ENCODE results near the gene PRR15L. TPM values are rescaled to one million over a fixed set of nuclear protein-coding genes. Genes with fewer than 3 reads are reported as not detected.

Gene PRR15L
- total and polyA plus RNA-seq, 2 of the 8 experiments (the other 6 are each of a cell fraction or from before 2014, with no cell fraction given), result 0.26 to 1.1 TPM

- FAIRE-seq (no peak), DNase-seq (ENCODE audit: low read depth in 1 of 2, low spot score in 2 of 2) (no peak)
- Histone ChIP-seq H3K9ac (replicated peaks in 1 of 4; ENCODE audit: extremely low read depth in 1 of 4, low read depth in 3 of 4, low read length in 3 of 4) (no peak overlapping the region), H3K14ac (ENCODE audit: insufficient read length) (no peak overlapping the region), H2AFZ (ENCODE audit: low read length) (no peak overlapping the region), H3K9me3 (ENCODE audit: insufficient read depth in 2 of 2, low read depth in 1 of 2, low read length in 1 of 2) (no peaks in the 10 kb centered on the region), H2AK5ac (ENCODE audit: low read depth, low read length) (no peak overlapping the region; the same call in 1 of the 2 replicates), H4K5ac (ENCODE audit: insufficient read length, low read depth, low read length) (no peak overlapping the region), H2BK5ac (ENCODE audit: low read depth, low read length) (peak overlapping the region; percentile 19; the same call in 1 of the 2 replicates), H4K8ac (ENCODE audit: extremely low read depth, insufficient read depth, low read length) (0 out of 2 replicates have a peak overlapping the region, but pooled peaks have one; percentile 9), H3K23me2 (ENCODE audit: low read depth, low read length) (no peaks in the 10 kb centered on the region), H4K91ac (replicated peaks; ENCODE audit: insufficient read length, low read length) (peak overlapping the region; percentile 54), H3K79me1 (ENCODE audit: low read depth, low read length) (no peaks in the 10 kb centered on the region), H2BK15ac (ENCODE audit: low read length) (peak overlapping the region; percentile 83; the same call in 1 of the 2 replicates), H3K27ac (ENCODE audit: low read depth, low read length) (no peak overlapping the region), H3K18ac (ENCODE audit: extremely low read depth, low read length) (peak overlapping the region; percentile 81), H2BK12ac (ENCODE audit: low read depth, low read length) (peak overlapping the region; percentile 85; the same call in 1 of the 2 replicates), H3K4me1 (replicated peaks in 1 of 4; ENCODE audit: control insufficient read depth in 3 of 4, insufficient read depth in 4 of 4, low read length in 3 of 4) (peaks cover 14 to 31% (median 23%) of the 10 kb centered on the region in 4 experiments), H2BK120ac (replicated peaks; ENCODE audit: low read depth, low read length) (peak overlapping the region; percentile 52), H3K4me3 (ENCODE audit: extremely low read depth in 1 of 4, insufficient read depth in 2 of 4, low read depth in 3 of 4, low read length in 4 of 4) (no peak overlapping the region), H3K23ac (ENCODE audit: insufficient read length) (no peak overlapping the region), H3K56ac (replicated peaks; ENCODE audit: insufficient read length, low read depth, low read length) (no peak overlapping the region), H3K79me2 (ENCODE audit: control insufficient read depth in 1 of 2, insufficient read depth in 2 of 2, low read length in 2 of 2) (no peaks in the 10 kb centered on the region), H3K27me3 (replicated peaks in 1 of 4; ENCODE audit: control insufficient read depth in 3 of 4, extremely low read depth in 1 of 4, insufficient read depth in 3 of 4, low read length in 3 of 4) (no peaks in the 10 kb centered on the region), H3K4me2 (ENCODE audit: insufficient read depth in 1 of 2, low read depth in 2 of 2, low read length in 2 of 2) (no peak overlapping the region), H3K36me3 (ENCODE audit: control insufficient read depth in 2 of 4, insufficient read depth in 4 of 4, low read length in 3 of 4) (no peaks in the 10 kb centered on the region), H3K4ac (replicated peaks; ENCODE audit: insufficient read length, low read depth, low read length) (no peak overlapping the region), H2BK20ac (ENCODE audit: low read length) (peak overlapping the region; percentile 66; the same call in 1 of the 2 replicates), H4K20me1 (replicated peaks in 1 of 2; ENCODE audit: control insufficient read depth in 1 of 2, insufficient read depth in 2 of 2, low read length in 2 of 2) (no peaks in the 10 kb centered on the region)
- WGBS, 2 experiments (ENCODE audit: extremely low coverage in 1 of 2, insufficient coverage in 1 of 2, insufficient read length in 1 of 2, insufficient replicate concordance in 2 of 2, low coverage in 1 of 2, low lambda C conversion rate in 2 of 2, missing lambda C conversion rate in 1 of 2), result 87% methylated on average over 4 of the region's 4 CpGs; no CpG with 5 or more reads in 1 of the 2 experiments
- CTCF ChIA-PET (ENCODE audit: partially characterized antibody), result interaction anchor here (0.6 to 16.0 kb wide), 9 partner anchors 8 to 275 kb away, joined by 3 to 288 read pairs (median 4); no protein-coding TSS in a partner anchor
- POLR2A ChIA-PET (ENCODE audit: partially characterized antibody), result interaction anchor here (0.9 to 3.1 kb wide), 11 partner anchors 8 to 61 kb away, joined by 3 to 12 read pairs (median 5); partner anchors contain the start of gene CDK5RAP3
- TF ChIP-seq NANOG (IDR thresholded peaks at IDR 0.05; ENCODE audit: insufficient read depth, low read depth, low read length, poor library complexity, severe bottlenecking) (no peak), GTF2F1 (IDR thresholded peaks at IDR 0.05; ENCODE audit: borderline replicate concordance, low read depth, low read length) (no peak), EZH2 (IDR thresholded peaks at IDR 0.05; ENCODE audit: low read depth, low read length, severe bottlenecking) (no peak), JUN (IDR thresholded peaks at IDR 0.05; ENCODE audit: low read depth, low read length) (no peak), SP2 (IDR thresholded peaks at IDR 0.05; ENCODE audit: low read length) (no peak), BRCA1 (IDR thresholded peaks at IDR 0.05; ENCODE audit: low read depth, low read length) (no peak), TBP (IDR thresholded peaks at IDR 0.05; ENCODE audit: low read depth, low read length) (no peak), TAF7 (optimal IDR thresholded peaks at IDR 0.05; ENCODE audit: borderline replicate concordance, low read depth, low read length) (no peak), CEBPB (IDR thresholded peaks at IDR 0.05; ENCODE audit: low read depth, low read length) (no peak), SIX5 (IDR thresholded peaks at IDR 0.05; ENCODE audit: low read depth, low read length) (no peak), SP1 (IDR thresholded peaks at IDR 0.05; ENCODE audit: low read depth, low read length) (no peak), E2F6 (IDR thresholded peaks at IDR 0.05) (no peak), SIRT6 (IDR thresholded peaks at IDR 0.05; ENCODE audit: low read length) (no peak), HDAC6 (IDR thresholded peaks at IDR 0.05; ENCODE audit: low read depth, low read length) (no peak)
Observed at GRCh38 chr17:47994724-47995123, 37.0 kb upstream of the PRR15L start.

Data from H1 (cell line).